NOMO-1 treated with DMSO at 0.1 percent for 48 hours (cell line): ENCODE results near the gene CCER1.

Experiments used
- DNase-seq: peaks from one replicate; lab custom pipeline; 2025; ENCODE audit not compliant: unreplicated experiment; lab: John Stamatoyannopoulos, UW

The CCER1 gene

GRCh38 chr12:90922145-90922627, 32.8 kb downstream of the CCER1 start:
- no peak for DNase-seq

GRCh38 chr12:90921536-90921935, 33.4 kb downstream of the CCER1 start:
- no peak for DNase-seq

GRCh38 chr12:90920222-90920621, 34.8 kb downstream of the CCER1 start:
- no peak for DNase-seq

DNA sequence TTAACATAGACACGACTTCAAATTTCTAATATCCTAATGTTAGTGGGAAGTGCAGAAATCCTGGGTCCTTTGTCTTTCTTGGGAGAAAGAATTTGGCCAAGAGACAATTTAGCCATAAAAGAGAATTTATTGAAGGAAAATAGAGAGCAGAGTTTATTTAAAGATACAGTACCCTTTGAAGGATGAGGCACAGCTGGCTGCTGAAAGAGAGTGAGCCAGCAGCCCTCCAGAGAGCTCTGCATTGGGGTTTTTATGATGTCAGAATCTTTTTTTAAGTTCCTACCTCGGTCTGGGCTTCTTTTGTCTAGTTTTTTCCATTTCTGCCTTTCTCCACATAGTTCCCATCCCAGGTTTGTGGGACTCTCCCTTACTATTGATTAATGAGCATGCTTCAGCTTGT, 37.5 kb downstream of the CCER1 start:
- DNase-seq: no peak

GRCh38 chr12:90916516-90916915, 38.5 kb downstream of the CCER1 start:
- DNase-seq: no peak

DNA sequence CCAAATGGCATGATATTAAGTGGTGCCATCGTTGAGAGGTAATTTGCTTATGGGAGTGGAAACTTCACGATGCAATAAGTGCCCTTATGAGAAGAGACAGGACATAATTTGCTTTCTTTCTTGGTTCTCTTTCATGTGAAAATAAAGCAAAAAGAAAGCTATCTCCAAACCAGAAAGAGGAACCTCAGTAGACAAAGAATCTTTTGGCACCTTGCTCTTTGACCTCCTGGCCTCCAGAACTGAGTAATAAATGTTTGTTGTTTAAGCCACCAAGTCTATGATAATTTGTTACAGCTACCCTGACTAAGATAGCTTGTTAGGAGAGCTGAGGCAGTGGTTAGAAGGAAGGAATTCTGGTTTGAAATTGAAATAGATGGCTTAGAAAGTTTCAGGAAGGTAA, 39.6 kb downstream of the CCER1 start:
- no peak for DNase-seq

- no peak for DNase-seq
These were observed 44.0 kb downstream of the CCER1 start for GRCh38 chr12:90910958-90911357.

GRCh38 chr12:90909069-90909770, 45.8 kb downstream of the CCER1 start:
- DNase-seq: no peak

GRCh38 chr12:90908465-90908864, 46.5 kb downstream of the CCER1 start:
- no peak for DNase-seq

GRCh38 chr12:90905691-90906370, 49.1 kb downstream of the CCER1 start:
- DNase-seq: no peak

- no peak for DNase-seq
These were observed 52.4 kb downstream of the CCER1 start for GRCh38 chr12:90902596-90902995.
